GM19455 (cell line): ENCODE measurements around the gene SRD5A2.

ENCODE experiments used
- ATAC-seq: cut with Tn5 transposase; IDR thresholded peaks from one replicate; pipeline ENCODE4 v1.9.1; 2021; ENCODE audit not compliant: unreplicated experiment

The SRD5A2 gene

DNA sequence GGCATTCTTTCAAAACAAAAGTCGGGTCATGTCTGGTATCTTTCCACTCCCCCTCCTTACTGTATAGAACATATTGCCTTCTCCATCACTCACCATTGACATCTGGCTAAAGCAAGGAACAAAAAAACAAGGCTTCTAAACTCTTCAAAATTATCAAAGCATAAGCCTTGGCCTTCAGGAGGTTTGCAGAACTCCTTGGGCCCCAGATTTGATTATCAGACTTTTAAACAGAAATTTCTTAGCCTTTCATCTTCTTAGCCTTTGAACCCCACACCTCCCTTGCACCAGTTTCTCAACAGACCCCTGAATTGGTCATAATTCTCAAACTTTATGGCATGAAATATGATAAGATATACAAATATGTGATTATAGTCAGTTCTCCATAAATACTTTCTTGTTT lies 106.4 kb downstream of the SRD5A2 start:
- no peak for ATAC-seq
